ENCODE results near the gene CNMD.

- TF ChIP-seq POLR2A (IDR thresholded peaks at IDR 0.05) (no peak), CTCF (IDR thresholded peaks at IDR 0.05) (no peak)
Observed at GRCh38 chr13:52780611-52781010, 41.0 kb upstream of the CNMD start.

Data from right lobe of liver (tissue), 4 donors.